Measurements from ENCODE around the gene DNAL4.

- TF ChIP-seq NRF1 (conservative IDR thresholded peaks at IDR 0.05; ENCODE audit: low read depth, low read length) (no peak), TCF7 (IDR thresholded peaks at IDR 0.05; ENCODE audit: borderline replicate concordance) (no peak), CTCF (IDR thresholded peaks at IDR 0.05 in 2 of 3, conservative IDR thresholded peaks at IDR 0.05 in 1 of 3; ENCODE audit: control insufficient read depth in 2 of 3, extremely low read depth in 1 of 3, insufficient read depth in 1 of 3, low read depth in 3 of 3, low read length in 3 of 3) (no peak), EZH2 (IDR thresholded peaks at IDR 0.05; ENCODE audit: borderline replicate concordance, control insufficient read depth, low read depth, low read length) (no peak), CEBPB (IDR thresholded peaks at IDR 0.05; ENCODE audit: borderline replicate concordance in 1 of 2, low read depth in 2 of 2, low read length in 2 of 2) (no peak), ETV6 (conservative IDR thresholded peaks at IDR 0.05 in 1 of 2, IDR thresholded peaks at IDR 0.05 in 1 of 2; ENCODE audit: borderline replicate concordance in 1 of 2, low read depth in 1 of 2) (peak in 1 of 2 experiments; percentile 74; a peak in 2 of 4 replicates), ESRRA (IDR thresholded peaks at IDR 0.05; ENCODE audit: low read length) (0 out of 2 replicates have a peak, but pooled peaks have one; percentile 11), NBN (IDR thresholded peaks at IDR 0.05) (peak; percentile 82), POLR2A (IDR thresholded peaks at IDR 0.05; ENCODE audit: low read depth, low read length) (peak; percentile 34), EED (IDR thresholded peaks at IDR 0.05; ENCODE audit: low read depth) (peak; percentile 43), RBBP5 (conservative IDR thresholded peaks at IDR 0.05) (no peak), ZNF24 (IDR thresholded peaks at IDR 0.05) (no peak), POLR2AphosphoS5 (IDR thresholded peaks at IDR 0.05; ENCODE audit: low read length) (peak; percentile 6; the same call in 1 of the 2 replicates)
Observed at GRCh38 chr22:38751422-38752346, 42.3 kb downstream of the DNAL4 start.
